SK-N-SH treated with all-trans-retinoic acid at 6 μM for 48 hours (cell line): ENCODE data around the gene UNCX.

Experiments used
- ATAC-seq: fragments of 200-7000 bp; cut with Tn5 transposase; 3 replicates; pipeline ENCODE4 v1.9.1; 2020; ENCODE audit warnings: mild to moderate bottlenecking, moderate library complexity
- ESRRG ChIP-seq: fragments of 250-450 bp; sonication (Bioruptor Pico); IDR thresholded peaks from 2 replicates; pipeline ENCODE4 v1.6.1; 2021; ENCODE audit warnings: mild to moderate bottlenecking
- OSR1 ChIP-seq: fragments of 250-450 bp; sonication (Bioruptor Pico); IDR thresholded peaks from 2 replicates; pipeline ENCODE4 v1.8.0; 2022; ENCODE audit warnings: moderate library complexity, mild to moderate bottlenecking, inconsistent platforms
- POU6F1 ChIP-seq: fragments of 250-450 bp; sonication (Bioruptor Pico); IDR thresholded peaks from 2 replicates; pipeline ENCODE4 v1.8.0; 2021; ENCODE audit warnings: low read depth, mild to moderate bottlenecking, moderate library complexity, borderline replicate concordance
- PPARA ChIP-seq: fragments of 250-450 bp; sonication (Bioruptor Pico); IDR thresholded peaks from 2 replicates; pipeline ENCODE4 v1.5.0; 2020; ENCODE audit warnings: mild to moderate bottlenecking, borderline replicate concordance
- RARB ChIP-seq: fragments of 250-450 bp; sonication (Bioruptor Pico); IDR thresholded peaks from 2 replicates; pipeline ENCODE4 v1.8.0; 2021; ENCODE audit warnings: mild to moderate bottlenecking, moderate library complexity
- TOX ChIP-seq: fragments of 250-450 bp; sonication (Bioruptor Pico); IDR thresholded peaks from 2 replicates; pipeline ENCODE4 v1.8.0; 2021; ENCODE audit warnings: mild to moderate bottlenecking, moderate library complexity, borderline replicate concordance
- TSHZ2 ChIP-seq: fragments of 250-450 bp; sonication (Bioruptor Pico); IDR thresholded peaks from 2 replicates; pipeline ENCODE4 v1.5.0; 2020; ENCODE audit warnings: mild to moderate bottlenecking, moderate library complexity
- ZFP3 ChIP-seq: fragments of 250-450 bp; sonication (Bioruptor Pico); IDR thresholded peaks from 2 replicates; pipeline ENCODE4 v1.5.0; 2020; ENCODE audit warnings: mild to moderate bottlenecking, moderate library complexity
- ZNF70 ChIP-seq: fragments of 450-650 bp; formaldehyde crosslinking; IDR thresholded peaks from 2 replicates; pipeline ENCODE4 v1.5.0; 2020; ENCODE audit warnings: mild to moderate bottlenecking, moderate library complexity
- TF ChIP-seq, protein P1 (sequence below): fragments of 250-450 bp; sonication (Bioruptor Pico); IDR thresholded peaks from 2 replicates; pipeline ENCODE4 v1.5.1; 2020; ENCODE audit warnings: low read depth, mild to moderate bottlenecking, moderate library complexity
- TF ChIP-seq, protein P2 (sequence below): fragments of 250-450 bp; sonication (Bioruptor Pico); IDR thresholded peaks from 2 replicates; pipeline ENCODE4 v1.5.1; 2021; ENCODE audit warnings: mild to moderate bottlenecking, moderate library complexity
- TF ChIP-seq, protein P3 (sequence below): fragments of 250-450 bp; sonication (Bioruptor Pico); IDR thresholded peaks from 2 replicates; pipeline ENCODE4 v1.8.0; 2020; ENCODE audit warnings: mild to moderate bottlenecking, moderate library complexity, borderline replicate concordance

The UNCX gene

DNA sequence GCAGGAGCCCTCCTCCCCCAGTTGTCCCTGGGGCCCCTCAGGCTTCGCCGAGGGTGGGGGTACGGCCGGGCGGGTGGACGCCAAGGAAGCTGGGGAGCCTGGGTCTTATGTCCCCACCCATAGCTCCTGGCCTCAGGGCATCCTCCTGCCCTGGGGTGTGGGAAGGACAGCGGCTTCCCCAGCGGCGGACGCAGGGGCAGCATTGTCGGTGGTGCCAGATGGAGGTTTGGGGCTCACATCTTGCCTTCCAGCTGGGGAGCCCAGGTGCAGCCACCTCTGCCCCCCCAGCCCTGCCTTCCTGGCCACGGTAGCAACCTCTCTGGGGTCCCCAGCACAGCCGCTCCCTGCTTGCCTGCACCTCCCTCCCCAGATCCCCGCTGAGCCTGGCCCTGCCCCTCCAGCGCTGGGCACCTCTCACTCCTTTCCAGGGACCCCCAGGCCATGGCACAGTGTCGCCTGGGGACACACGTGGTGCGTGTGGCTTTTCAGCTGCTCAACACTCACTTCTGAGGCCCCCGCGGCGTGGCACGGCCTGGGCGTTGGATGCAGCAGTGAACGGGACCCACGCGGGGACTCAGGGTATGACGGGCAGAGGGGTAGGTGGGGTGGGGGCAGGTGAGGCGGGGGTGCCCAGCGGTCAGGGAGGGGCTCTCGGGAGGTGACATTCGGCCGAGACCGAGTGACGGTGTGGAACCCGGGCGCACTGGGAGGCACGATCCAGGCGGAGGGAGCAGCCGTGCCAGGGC, 53.1 kb downstream of the UNCX start:
- ATAC-seq: no peak
- no peak for TF ChIP-seq ZNF70 (CRISPR knock-in tag)
- no peak for TF ChIP-seq PPARA
- TF ChIP-seq, protein P1, sequence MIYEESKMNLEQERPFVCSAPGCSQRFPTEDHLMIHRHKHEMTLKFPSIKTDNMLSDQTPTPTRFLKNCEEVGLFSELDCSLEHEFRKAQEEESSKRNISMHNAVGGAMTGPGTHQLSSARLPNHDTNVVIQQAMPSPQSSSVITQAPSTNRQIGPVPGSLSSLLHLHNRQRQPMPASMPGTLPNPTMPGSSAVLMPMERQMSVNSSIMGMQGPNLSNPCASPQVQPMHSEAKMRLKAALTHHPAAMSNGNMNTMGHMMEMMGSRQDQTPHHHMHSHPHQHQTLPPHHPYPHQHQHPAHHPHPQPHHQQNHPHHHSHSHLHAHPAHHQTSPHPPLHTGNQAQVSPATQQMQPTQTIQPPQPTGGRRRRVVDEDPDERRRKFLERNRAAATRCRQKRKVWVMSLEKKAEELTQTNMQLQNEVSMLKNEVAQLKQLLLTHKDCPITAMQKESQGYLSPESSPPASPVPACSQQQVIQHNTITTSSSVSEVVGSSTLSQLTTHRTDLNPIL: no peak
- TF ChIP-seq TOX (CRISPR knock-in tag): no peak
- TF ChIP-seq RARB (CRISPR knock-in tag): no peak
- no peak for TF ChIP-seq POU6F1 (CRISPR knock-in tag)
- no peak for TF ChIP-seq ZFP3 (CRISPR knock-in tag)
- TF ChIP-seq TSHZ2: no peak
- TF ChIP-seq, protein P2, sequence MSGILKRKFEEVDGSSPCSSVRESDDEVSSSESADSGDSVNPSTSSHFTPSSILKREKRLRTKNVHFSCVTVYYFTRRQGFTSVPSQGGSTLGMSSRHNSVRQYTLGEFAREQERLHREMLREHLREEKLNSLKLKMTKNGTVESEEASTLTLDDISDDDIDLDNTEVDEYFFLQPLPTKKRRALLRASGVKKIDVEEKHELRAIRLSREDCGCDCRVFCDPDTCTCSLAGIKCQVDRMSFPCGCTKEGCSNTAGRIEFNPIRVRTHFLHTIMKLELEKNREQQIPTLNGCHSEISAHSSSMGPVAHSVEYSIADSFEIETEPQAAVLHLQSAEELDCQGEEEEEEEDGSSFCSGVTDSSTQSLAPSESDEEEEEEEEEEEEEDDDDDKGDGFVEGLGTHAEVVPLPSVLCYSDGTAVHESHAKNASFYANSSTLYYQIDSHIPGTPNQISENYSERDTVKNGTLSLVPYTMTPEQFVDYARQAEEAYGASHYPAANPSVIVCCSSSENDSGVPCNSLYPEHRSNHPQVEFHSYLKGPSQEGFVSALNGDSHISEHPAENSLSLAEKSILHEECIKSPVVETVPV (CRISPR knock-in tag): no peak
- TF ChIP-seq OSR1 (CRISPR knock-in tag): no peak
- TF ChIP-seq, protein P3, sequence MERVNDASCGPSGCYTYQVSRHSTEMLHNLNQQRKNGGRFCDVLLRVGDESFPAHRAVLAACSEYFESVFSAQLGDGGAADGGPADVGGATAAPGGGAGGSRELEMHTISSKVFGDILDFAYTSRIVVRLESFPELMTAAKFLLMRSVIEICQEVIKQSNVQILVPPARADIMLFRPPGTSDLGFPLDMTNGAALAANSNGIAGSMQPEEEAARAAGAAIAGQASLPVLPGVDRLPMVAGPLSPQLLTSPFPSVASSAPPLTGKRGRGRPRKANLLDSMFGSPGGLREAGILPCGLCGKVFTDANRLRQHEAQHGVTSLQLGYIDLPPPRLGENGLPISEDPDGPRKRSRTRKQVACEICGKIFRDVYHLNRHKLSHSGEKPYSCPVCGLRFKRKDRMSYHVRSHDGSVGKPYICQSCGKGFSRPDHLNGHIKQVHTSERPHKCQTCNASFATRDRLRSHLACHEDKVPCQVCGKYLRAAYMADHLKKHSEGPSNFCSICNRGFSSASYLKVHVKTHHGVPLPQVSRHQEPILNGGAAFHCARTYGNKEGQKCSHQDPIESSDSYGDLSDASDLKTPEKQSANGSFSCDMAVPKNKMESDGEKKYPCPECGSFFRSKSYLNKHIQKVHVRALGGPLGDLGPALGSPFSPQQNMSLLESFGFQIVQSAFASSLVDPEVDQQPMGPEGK (CRISPR knock-in tag): no peak
- TF ChIP-seq ESRRG: no peak
